Endothelial cell of umbilical vein (primary cell): ENCODE results near the gene DHDH. TPM values are rescaled to one million over a fixed set of nuclear protein-coding genes. Genes with fewer than 3 reads are reported as not detected.

Experiments
- BruUV-seq: library from RNA; stranded (reverse); fragments of 400-500 nt; replicated peaks from 2 replicates; lab custom pipeline; 2021; lab: Mats Ljungman, UMichigan
- CTCF ChIA-PET: fragments of 300-600, 350-600 bp; sonication (Branson Sonifier 250); formaldehyde crosslinking; loops from one replicate; lab custom pipeline; 2021; ENCODE audit warnings: antibody characterized with exemption, inconsistent platforms; lab: Charles Lee
- POLR2A ChIA-PET: fragments of 300-600, 350-600 bp; sonication (Branson Sonifier 250); formaldehyde crosslinking; loops from one replicate; lab custom pipeline; 2021; ENCODE audit warnings: antibody characterized with exemption, inconsistent platforms; lab: Charles Lee
- DNase-seq: peaks from one replicate; pipeline ENCODE4 v3.0.0-alpha.2; 2011; ENCODE audit warnings: low read depth, low spot score
- FAIRE-seq: peaks from 2 replicates; lab custom pipeline; 2011; peaks lifted over from hg19 to GRCh38; lab: Jason Lieb, UNC
- H2AFZ ChIP-seq: 2 replicates; pipeline ENCODE4 v1.6.0; 2012; ENCODE audit warnings: low read depth, low read length, control low read depth, inconsistent platforms
- H3K27ac ChIP-seq: 2 replicates; pipeline ENCODE4 v1.5.1; 2011; ENCODE audit warnings: low read depth, mild to moderate bottlenecking, control low read depth, low read length, moderate library complexity; ENCODE audit not compliant: insufficient read depth
- H3K27me3 ChIP-seq, 2 experiments: 2 replicates each; pipeline versions ENCODE4 v1.6.0 to v1.6.1; 2011; ENCODE audit warnings: low read length in 2 of 2, mixed read lengths in 1 of 2; ENCODE audit not compliant: control insufficient read depth in 2 of 2, insufficient read depth in 2 of 2
- H3K36me3 ChIP-seq, 2 experiments: 2 replicates in 1 of 2; 3 replicates in 1 of 2; pipeline ENCODE4 v1.5.1; 2011; ENCODE audit warnings: low read length in 2 of 2, mild to moderate bottlenecking in 1 of 2, moderate library complexity in 1 of 2; ENCODE audit not compliant: control insufficient read depth in 2 of 2, insufficient read depth in 2 of 2; ENCODE audit errors: extremely low read depth in 1 of 2
- H3K4me1 ChIP-seq: 3 replicates; pipeline ENCODE4 v1.5.1; 2011; ENCODE audit warnings: mild to moderate bottlenecking, low read length; ENCODE audit not compliant: control insufficient read depth, insufficient read depth; ENCODE audit errors: extremely low read depth
- H3K4me2 ChIP-seq: 2 replicates; pipeline ENCODE4 v1.6.1; 2011; ENCODE audit warnings: low read length, control low read depth, mixed read lengths; ENCODE audit not compliant: insufficient read depth
- H3K4me3 ChIP-seq, 3 experiments: fragments of 200-600 bp in 1 of 3; sonication (generic), shearing (Covaris generic) in 1 of 3; replicated peaks in 1 of 3; 2 replicates each; pipeline ENCODE4 v1.5.1; 2011 to 2016; ENCODE audit warnings: control low read depth in 3 of 3, low read length in 3 of 3, mild to moderate bottlenecking in 2 of 3, inconsistent platforms in 1 of 3, low read depth in 1 of 3, moderate library complexity in 1 of 3; ENCODE audit not compliant: insufficient read depth in 1 of 3
- H3K79me2 ChIP-seq: 2 replicates; pipeline ENCODE4 v1.6.0; 2012; ENCODE audit warnings: low read length, inconsistent platforms; ENCODE audit not compliant: control insufficient read depth, insufficient read depth
- H3K9ac ChIP-seq: replicated peaks from 2 replicates; pipeline ENCODE3; 2011; ENCODE audit warnings: low read length, control low read depth; ENCODE audit not compliant: insufficient read depth; ENCODE audit errors: extremely low read depth
- H3K9me1 ChIP-seq: replicated peaks from 3 replicates; pipeline ENCODE4 v1.6.0; 2011; ENCODE audit warnings: mild to moderate bottlenecking, low read length; ENCODE audit not compliant: control insufficient read depth, insufficient read depth; ENCODE audit errors: extremely low read depth
- H3K9me3 ChIP-seq: replicated peaks from 2 replicates; pipeline ENCODE4 v1.5.1; 2012; ENCODE audit warnings: low read length, inconsistent platforms; ENCODE audit not compliant: control insufficient read depth, insufficient read depth
- H4K20me1 ChIP-seq: replicated peaks from 2 replicates; pipeline ENCODE3; 2011; ENCODE audit warnings: mild to moderate bottlenecking, low read length; ENCODE audit not compliant: control insufficient read depth, insufficient read depth; ENCODE audit errors: extremely low read depth
- CTCF ChIP-seq, 2 donors: IDR thresholded peaks; 1 replicate in 1 of 2; 2 replicates in 1 of 2; pipeline ENCODE4 v1.5.1; 2011; ENCODE audit warnings: low read length in 2 of 2, mild to moderate bottlenecking in 2 of 2, moderate library complexity in 2 of 2, control low read depth in 1 of 2, inconsistent platforms in 1 of 2, low read depth in 1 of 2; ENCODE audit not compliant: insufficient read depth in 1 of 2; ENCODE audit errors: extremely low read depth in 1 of 2
- EZH2 ChIP-seq: IDR thresholded peaks from 2 replicates; pipeline ENCODE4 v1.6.1; 2012; ENCODE audit warnings: borderline replicate concordance, low read depth, mild to moderate bottlenecking, moderate library complexity, low read length, inconsistent platforms; ENCODE audit not compliant: severe bottlenecking
- FOS ChIP-seq: IDR thresholded peaks from 2 replicates; pipeline ENCODE4 v1.6.1; 2011; ENCODE audit warnings: mild to moderate bottlenecking, low read length, moderate library complexity, borderline replicate concordance; ENCODE audit not compliant: insufficient read depth
- GATA2 ChIP-seq: IDR thresholded peaks from 2 replicates; pipeline ENCODE4 v1.7.0; 2011; ENCODE audit warnings: low read depth, mild to moderate bottlenecking, moderate library complexity, mixed read lengths, low read length; ENCODE audit not compliant: insufficient read length, insufficient read depth
- JUN ChIP-seq: IDR thresholded peaks from 2 replicates; pipeline ENCODE4 v1.6.1; 2011; ENCODE audit warnings: borderline replicate concordance, low read depth; ENCODE audit not compliant: insufficient read length, insufficient read depth
- MAX ChIP-seq: IDR thresholded peaks from 2 replicates; pipeline ENCODE4 v1.6.1; 2011; ENCODE audit not compliant: insufficient read depth, insufficient read length
- MYC ChIP-seq: IDR thresholded peaks from one replicate; pipeline ENCODE4 v1.6.1; 2011; ENCODE audit warnings: mild to moderate bottlenecking, low read depth, low read length
- POLR2A ChIP-seq: IDR thresholded peaks from 2 replicates; pipeline ENCODE4 v1.6.1; 2012; ENCODE audit warnings: low read depth, mild to moderate bottlenecking, control low read depth, low read length
- POLR2AphosphoS5 ChIP-seq: IDR thresholded peaks from 2 replicates; pipeline ENCODE4 v1.6.1; 2012; ENCODE audit warnings: low read depth, mild to moderate bottlenecking, control low read depth, low read length, moderate library complexity; ENCODE audit not compliant: insufficient read depth
- dilution Hi-C: fragments of 300-500 bp; cut with MboI; formaldehyde crosslinking; loops from one replicate; pipeline ENCODE4 v1.15.0; 2019; ENCODE audit warnings: low sequenced_read_pairs; ENCODE audit not compliant: extremely low pct_ligation_motif_present
- intact Hi-C: fragments of 100-400 bp; cut with micrococcal nuclease; formaldehyde crosslinking; loops from one replicate; pipeline ENCODE4 v1.10.0; 2022
- polyA plus RNA-seq, 4 experiments: library from polyadenylated mRNA; depleted of rRNA in 3 of 4; stranded (reverse) in 3 of 4; unstranded in 1 of 4; fragments of >200 nt; gene quantifications; 2 replicates each; pipeline versions ENCODE4 v1.2.1 to v1.2.3, GENCODE V29; 2011 to 2012; ENCODE audit warnings: missing spikeins in 1 of 4
- total RNA-seq: library from RNA; stranded (reverse); gene quantifications from 2 replicates; pipeline ENCODE4 v1.2.3, GENCODE V29; 2021

Gene DHDH
- total and polyA plus RNA-seq, 2 donors (not counting 3 experiments of a cell fraction or from before 2014, with no cell fraction given), result not detected

- intact Hi-C loops (no loop called here), dilution Hi-C loops (no loop called here)
- Histone ChIP-seq H3K9me1 (no peaks in the 10 kb centered on the region), H3K4me3 (no peak overlapping the region), H3K9me3 (no peaks in the 10 kb centered on the region), H3K4me1 (peaks cover 9% of the 10 kb centered on the region), H3K27ac (no peak overlapping the region), H2AFZ (no peak overlapping the region), H4K20me1 (no peaks in the 10 kb centered on the region), H3K4me2 (no peak overlapping the region), H3K9ac (no peak overlapping the region), H3K27me3 (peaks cover 2 to 8% of the 10 kb centered on the region in 2 experiments), H3K79me2 (no peaks in the 10 kb centered on the region), H3K36me3 (no peaks in the 10 kb centered on the region)
- TF ChIP-seq FOS (no peak), POLR2A (no peak), MAX (no peak), EZH2 (no peak), CTCF (IDR thresholded peaks at IDR 0.05; ENCODE audit: extremely low read depth in 1 of 2, insufficient read depth in 1 of 2, low read depth in 1 of 2, low read length in 2 of 2) (no peak), JUN (no peak), GATA2 (no peak), MYC (no peak), POLR2AphosphoS5 (no peak)
- CTCF ChIA-PET, result no interaction called here
- POLR2A ChIA-PET, result no interaction called here
- DNase-seq (no peak), FAIRE-seq (no peak)
- no TSS peak for BruUV-seq
Observed at GRCh38 chr19:48935864-48936263, 2.4 kb downstream of the DHDH start.
